ENCODE data around the gene BNC1. TPM values are rescaled to one million over a fixed set of nuclear protein-coding genes. Genes with fewer than 3 reads are reported as not detected.

The BNC1 gene
- total RNA-seq, 6 experiments from 2014 or later: 0.12 to 0.31 (median 0.14) TPM; not detected in 3

DNA sequence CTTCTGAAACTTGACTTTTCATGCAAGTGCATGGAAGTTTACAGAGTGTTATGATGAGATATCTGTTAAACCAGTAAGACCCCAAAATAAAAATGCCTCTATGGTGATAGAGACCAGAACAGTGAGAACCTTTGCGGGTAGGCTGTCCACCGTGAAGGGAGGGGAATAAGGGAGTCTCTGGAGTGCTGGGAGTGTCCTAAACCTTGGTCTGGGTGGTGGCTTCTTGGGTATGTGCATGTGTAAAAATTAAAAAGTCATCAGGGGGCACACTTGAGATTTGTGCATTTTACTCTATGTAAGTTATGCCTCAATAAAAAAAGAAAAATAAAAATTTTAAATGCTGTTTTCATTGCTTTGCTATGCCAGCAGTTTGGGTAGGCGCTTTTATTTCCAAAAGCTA lies 38.2 kb upstream of the BNC1 start:
- 71% methylated on average over 3 of the region's 3 CpGs for WGBS (ENCODE audit: insufficient coverage, low coverage, low lambda C conversion rate, missing lambda C conversion rate)
- Histone ChIP-seq H3K4me1 (no peaks in the 10 kb centered on the region), H3K27ac (no peak overlapping the region), H3K27me3 (no peaks in the 10 kb centered on the region), H3K4me3 (no peak overlapping the region), H3K9me3 (no peaks in the 10 kb centered on the region), H3K36me3 (no peaks in the 10 kb centered on the region)
- intact Hi-C loops (cut with DNase I): no loop called here
- TF ChIP-seq, protein P1, sequence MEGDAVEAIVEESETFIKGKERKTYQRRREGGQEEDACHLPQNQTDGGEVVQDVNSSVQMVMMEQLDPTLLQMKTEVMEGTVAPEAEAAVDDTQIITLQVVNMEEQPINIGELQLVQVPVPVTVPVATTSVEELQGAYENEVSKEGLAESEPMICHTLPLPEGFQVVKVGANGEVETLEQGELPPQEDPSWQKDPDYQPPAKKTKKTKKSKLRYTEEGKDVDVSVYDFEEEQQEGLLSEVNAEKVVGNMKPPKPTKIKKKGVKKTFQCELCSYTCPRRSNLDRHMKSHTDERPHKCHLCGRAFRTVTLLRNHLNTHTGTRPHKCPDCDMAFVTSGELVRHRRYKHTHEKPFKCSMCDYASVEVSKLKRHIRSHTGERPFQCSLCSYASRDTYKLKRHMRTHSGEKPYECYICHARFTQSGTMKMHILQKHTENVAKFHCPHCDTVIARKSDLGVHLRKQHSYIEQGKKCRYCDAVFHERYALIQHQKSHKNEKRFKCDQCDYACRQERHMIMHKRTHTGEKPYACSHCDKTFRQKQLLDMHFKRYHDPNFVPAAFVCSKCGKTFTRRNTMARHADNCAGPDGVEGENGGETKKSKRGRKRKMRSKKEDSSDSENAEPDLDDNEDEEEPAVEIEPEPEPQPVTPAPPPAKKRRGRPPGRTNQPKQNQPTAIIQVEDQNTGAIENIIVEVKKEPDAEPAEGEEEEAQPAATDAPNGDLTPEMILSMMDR (IDR thresholded peaks at IDR 0.05): no peak
- no peak for TF ChIP-seq POLR2A (IDR thresholded peaks at IDR 0.05)
- DNase-seq (no peak), ATAC-seq (no peak)

DNA sequence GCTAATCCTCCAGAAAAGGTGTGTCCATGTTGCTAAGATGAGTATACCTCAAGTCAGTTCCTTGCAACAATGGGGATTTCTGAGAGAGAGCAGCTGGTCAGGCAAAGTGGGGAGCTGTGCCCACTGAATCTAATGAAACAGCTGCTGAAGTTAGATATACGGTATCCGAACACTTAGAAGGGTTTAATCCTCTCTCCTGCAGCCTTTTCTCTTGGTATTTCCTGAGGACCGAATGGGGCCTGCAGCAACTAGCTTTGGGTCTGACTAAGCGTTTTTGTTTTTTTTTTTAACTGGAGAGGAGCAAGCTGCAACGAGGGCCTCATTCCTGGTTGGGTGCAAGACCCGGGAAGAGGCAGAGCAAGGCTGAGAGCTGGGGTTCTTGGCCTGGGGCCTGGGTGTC lies 37.6 kb upstream of the BNC1 start:
- DNase-seq (no peak), ATAC-seq (no peak)
- WGBS (ENCODE audit: insufficient coverage, low coverage, low lambda C conversion rate, missing lambda C conversion rate): 41% methylated on average over 6 of the region's 6 CpGs
- no peak for TF ChIP-seq POLR2A (IDR thresholded peaks at IDR 0.05)
- TF ChIP-seq, protein P1 (IDR thresholded peaks at IDR 0.05): no peak
- Histone ChIP-seq H3K27me3 (no peaks in the 10 kb centered on the region), H3K9me3 (no peaks in the 10 kb centered on the region), H3K36me3 (no peaks in the 10 kb centered on the region), H3K4me1 (no peaks in the 10 kb centered on the region), H3K27ac (no peak overlapping the region), H3K4me3 (no peak overlapping the region)
- intact Hi-C loops (cut with DNase I): no loop called here

DNA sequence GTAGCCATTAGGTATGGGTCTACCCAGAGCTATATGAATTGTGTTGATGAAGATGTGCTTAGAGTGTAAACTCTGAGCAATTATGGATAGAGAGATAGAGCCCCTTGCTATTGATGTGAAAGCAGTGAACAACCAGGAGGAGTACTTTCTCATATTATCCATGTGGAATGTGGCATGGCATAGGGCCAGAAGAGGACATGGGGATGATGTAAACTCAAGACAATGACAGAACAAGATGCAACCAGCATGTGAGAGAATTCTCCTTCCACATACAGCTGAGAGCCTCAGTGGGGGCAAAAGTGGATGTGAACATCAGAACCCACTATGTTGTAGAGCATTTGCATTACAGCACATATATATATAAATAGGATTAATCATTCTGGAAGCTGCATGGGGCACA lies 36.4 kb upstream of the BNC1 start:
- Histone ChIP-seq H3K36me3 (no peaks in the 10 kb centered on the region), H3K4me1 (no peaks in the 10 kb centered on the region), H3K27ac (no peak overlapping the region), H3K4me3 (no peak overlapping the region), H3K9me3 (no peaks in the 10 kb centered on the region), H3K27me3 (no peaks in the 10 kb centered on the region)
- TF ChIP-seq, protein P1 (IDR thresholded peaks at IDR 0.05): no peak
- TF ChIP-seq POLR2A (IDR thresholded peaks at IDR 0.05): no peak
- ATAC-seq (no peak), DNase-seq (no peak)
- intact Hi-C loops (cut with DNase I): no loop called here

GRCh38 chr15:83320404-83320803 lies 35.9 kb upstream of the BNC1 start:
- TF ChIP-seq, protein P1 (IDR thresholded peaks at IDR 0.05): no peak
- no peak for TF ChIP-seq POLR2A (IDR thresholded peaks at IDR 0.05)
- H3K27me3 ChIP-seq: no peaks in the 10 kb centered on the region
- intact Hi-C loops (cut with DNase I): no loop called here
- no peak for DNase-seq
- ATAC-seq: no peak
- H3K4me3 ChIP-seq: no peak overlapping the region
- H3K27ac ChIP-seq: no peak overlapping the region
- H3K9me3 ChIP-seq: no peaks in the 10 kb centered on the region
- no peaks in the 10 kb centered on the region for H3K4me1 ChIP-seq
- WGBS (ENCODE audit: insufficient coverage, low coverage, low lambda C conversion rate, missing lambda C conversion rate): 11% methylated on average over 4 of the region's 4 CpGs
- no peaks in the 10 kb centered on the region for H3K36me3 ChIP-seq

GRCh38 chr15:83319771-83320170 lies 35.3 kb upstream of the BNC1 start:
- Histone ChIP-seq H3K36me3 (no peaks in the 10 kb centered on the region), H3K4me1 (no peaks in the 10 kb centered on the region), H3K9me3 (no peaks in the 10 kb centered on the region), H3K4me3 (no peak overlapping the region), H3K27ac (no peak overlapping the region), H3K27me3 (no peaks in the 10 kb centered on the region)
- ATAC-seq: no peak
- DNase-seq: no peak
- TF ChIP-seq POLR2A (IDR thresholded peaks at IDR 0.05): no peak
- TF ChIP-seq, protein P1 (IDR thresholded peaks at IDR 0.05): no peak
- WGBS (ENCODE audit: insufficient coverage, low coverage, low lambda C conversion rate, missing lambda C conversion rate): 28% methylated on average over 3 of the region's 3 CpGs
- intact Hi-C loops (cut with DNase I): no loop called here
